COLO668 (cell line): ENCODE data around the gene THEM4.
A peak's percentile ranks its signal among the peaks of the same experiment; 100 is the strongest.
"Not testable (repeated sequence)": the region's sequence is repeated elsewhere in the genome, so short reads cannot be mapped to it uniquely, and the experiment has no call there.

Experiments
- DNase-seq: peaks from one replicate; lab custom pipeline; 2025; ENCODE audit not compliant: unreplicated experiment; lab: John Stamatoyannopoulos, UW

Gene THEM4

DNA sequence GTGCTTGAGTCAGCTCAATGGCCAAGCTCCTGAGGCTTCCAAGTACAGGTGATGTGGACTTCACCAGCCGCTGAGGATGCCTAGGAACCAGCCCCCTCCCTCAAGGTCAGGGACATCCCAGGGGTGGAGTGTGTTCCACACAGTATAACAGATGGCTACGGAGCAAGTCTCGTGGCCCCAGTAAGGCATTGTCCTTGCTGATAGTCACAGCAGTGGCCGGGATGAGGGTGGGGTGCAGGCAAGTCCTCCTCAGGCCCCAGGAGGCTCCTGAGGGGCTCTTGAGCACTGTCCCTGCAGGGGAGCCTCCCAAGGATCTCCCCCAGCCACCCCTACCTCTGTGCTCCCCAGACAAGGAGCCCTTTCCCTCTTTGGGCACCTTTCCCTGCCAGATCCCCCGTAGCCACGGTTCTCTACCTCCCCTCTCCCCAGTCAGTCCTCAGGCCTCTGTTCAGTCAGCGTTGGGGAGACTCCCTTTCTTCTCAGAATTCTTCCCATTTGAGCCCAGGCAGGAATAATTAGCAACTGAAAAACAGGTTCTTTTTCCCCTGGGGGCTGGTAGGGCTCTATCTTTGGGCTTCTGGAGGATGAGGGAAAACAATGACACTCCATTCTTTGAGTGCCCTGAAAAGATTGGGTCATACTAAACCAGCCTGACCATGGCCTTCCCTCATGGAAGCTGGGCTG, 48.7 kb downstream of the THEM4 start:
- DNase-seq, result no peak

DNA sequence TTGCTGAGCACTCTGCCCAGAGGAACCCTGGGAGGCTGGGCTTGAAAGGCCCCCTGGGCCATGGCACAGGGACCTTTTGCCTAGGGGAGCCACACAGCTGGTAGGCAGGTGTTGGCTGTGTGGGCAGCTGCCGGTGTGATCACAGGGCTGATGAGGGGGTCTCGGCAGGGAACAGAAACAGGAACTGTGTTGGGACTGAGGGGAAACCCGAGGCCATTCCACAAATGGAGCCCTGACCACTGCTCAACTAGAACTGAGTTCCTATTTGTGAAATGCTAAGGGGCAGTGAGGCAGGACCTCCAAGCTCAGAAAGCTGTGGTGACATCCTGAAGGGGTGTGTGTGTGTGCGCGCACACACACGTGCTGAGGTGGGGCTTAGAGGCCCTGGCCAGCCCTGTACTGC, 49.4 kb downstream of the THEM4 start:
- no peak for DNase-seq

DNA sequence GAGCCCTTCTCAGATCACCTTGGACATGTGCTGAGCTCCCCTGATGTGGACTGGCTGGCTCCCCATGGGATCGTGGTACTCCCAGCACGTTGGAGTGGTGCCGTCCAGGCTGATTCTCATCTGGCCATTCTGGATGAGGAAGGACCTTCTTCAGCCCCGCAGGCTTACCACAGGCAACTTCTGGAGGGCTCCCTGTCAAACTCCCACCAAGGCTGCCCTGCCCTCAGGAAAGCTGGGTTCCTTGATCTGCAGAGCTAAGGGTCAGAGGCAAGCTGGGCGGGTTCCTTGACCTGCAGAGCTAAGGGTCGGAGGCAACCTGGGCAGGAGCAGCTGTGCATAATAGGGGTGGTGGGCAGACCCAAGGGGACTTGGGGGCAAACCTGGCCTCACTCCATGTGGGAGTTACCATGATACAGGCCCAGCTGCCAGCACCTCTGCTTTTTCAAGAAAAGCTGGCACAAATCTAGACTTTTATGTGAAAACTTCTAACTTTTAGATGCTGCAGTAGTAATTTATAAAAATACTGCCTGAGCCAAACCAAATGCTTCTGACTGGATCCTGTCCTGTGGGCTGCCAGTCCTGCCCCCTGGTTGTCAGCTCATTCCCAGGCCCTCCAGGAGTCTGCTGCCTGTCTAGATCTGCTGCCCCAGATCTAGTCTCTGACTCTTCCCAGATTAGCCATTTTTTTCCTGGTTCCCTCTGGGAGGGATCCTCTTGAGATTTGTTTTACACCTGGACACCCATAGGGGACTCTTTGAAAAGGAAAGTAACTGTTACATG, 50.2 kb downstream of the THEM4 start:
- DNase-seq, result no peak

DNA sequence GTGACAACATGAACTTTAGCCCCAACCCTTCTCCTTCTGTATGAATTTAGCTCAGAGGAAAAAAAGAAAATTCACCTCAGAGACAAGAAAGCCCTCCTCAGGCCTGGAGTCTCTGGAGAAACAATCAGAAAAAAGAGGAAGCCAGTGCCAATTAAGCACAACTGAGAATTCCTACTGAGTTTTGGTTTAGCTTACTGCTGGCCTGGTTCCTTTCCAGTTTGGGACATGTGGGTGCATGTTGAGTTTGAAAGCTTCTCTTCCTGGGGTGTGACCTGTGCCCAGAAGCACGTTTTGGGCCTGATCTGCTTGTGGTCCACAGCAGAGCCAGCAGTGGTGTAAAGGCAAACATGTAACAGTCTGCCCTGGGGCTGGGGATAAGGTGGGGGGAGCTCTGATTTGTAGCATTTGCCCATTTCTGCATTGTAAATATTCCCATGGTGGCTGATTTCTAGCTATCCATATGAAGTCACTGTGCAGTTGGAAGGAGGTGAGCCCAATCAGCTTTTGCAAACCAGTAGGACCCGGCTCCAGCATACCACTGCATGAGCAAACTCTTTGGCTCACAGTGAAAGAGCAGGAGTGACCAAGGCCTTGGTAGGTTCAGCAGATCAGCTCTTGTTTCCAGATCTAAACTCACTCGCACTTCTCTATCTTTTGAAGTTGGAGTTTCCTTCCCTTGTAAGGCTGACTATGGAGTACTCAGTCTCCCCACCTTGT, 51.1 kb downstream of the THEM4 start:
- no peak for DNase-seq

DNA sequence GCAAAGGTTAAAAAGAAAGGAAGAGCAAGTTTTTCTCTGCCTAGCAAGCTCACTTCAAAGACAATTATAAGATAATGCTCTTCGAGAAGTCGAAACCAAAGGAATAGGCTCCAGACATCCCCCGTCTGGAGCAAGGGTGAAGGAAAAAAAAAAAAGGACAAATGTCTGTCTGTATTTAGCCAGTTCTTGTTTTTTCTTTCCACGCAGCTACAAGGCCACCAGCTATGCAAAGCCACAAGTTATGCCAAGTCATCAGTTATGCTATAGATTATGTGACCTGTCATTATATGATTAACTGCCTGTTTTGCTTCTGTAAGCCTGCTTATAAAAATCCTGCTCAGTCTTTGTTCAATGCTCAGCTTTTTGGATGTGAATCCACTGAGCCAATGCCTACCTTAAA, 53.4 kb downstream of the THEM4 start:
- no peak for DNase-seq

DNA sequence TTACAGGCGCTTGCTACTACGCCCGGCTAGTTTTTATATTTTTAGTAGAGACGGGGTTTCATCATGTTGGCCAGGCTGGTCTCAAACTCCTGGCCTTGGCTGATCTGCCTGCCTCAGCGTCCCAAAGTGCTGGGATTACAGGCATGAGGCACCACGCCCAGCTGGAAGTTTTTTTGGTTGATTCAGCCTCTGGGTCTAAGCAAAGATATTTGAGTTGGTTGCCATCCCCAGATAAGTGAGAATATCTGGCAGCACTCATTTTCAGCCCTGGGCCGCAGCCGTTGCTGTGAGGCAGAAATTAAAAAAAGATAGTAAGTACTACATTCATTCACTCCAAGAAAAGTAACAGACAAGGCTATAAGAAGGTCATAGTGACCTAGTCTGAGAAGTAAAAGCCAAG, 53.8 kb downstream of the THEM4 start:
- DNase-seq, result not testable (repeated sequence)

DNA sequence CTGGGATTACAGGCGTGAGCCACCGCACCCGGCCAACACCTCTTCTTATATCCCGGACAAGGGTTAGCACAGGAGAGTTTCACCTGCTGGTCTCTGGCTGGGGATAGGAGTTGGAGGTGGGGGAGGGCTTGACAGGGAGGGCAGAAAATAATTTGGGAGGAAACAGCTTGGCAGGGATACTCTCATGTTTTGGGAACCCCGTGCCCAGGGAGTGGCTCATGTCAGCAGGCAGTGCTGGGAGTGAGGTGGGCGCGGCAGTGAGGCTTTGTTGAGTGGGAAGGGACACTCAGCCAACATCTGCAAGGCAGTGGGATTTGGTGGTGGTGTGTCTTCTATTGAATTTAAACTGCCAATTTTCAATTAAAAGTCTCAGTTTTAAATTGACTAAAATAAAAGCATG, 54.7 kb downstream of the THEM4 start:
- no peak for DNase-seq

DNA sequence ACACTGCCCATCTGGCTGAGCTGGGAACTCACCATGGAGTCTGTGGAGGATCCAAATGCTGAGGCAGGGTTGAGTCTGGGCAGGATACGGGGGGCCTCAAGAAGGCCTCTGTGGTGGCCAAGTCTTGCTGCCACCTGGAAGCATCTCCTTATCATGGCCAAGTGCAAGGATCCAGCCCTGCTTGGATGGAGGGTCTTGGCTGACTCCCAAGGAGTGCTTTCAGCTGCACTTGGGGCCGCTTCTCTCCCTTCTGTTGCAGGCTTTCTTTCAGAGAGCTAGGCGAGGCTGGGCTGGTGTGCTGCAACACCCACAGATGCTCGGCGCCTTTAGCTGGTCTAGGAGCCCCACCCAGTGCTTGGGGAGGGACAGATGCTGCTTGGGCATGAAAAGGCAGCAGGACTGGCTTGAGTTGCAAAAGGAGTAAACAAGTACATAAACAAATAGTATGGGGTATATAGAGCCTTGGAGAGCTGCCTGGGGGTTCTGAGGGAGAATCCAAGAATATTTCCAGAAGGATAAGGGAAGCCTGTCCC, 55.8 kb downstream of the THEM4 start, which contains the start of gene THEM5:
Gene THEM5, minus strand, starts transcription at position 302 of the 533 bp plus-strand sequence. Its CDS starts 147 bp downstream, at position 155.
- DNase-seq, result no peak

DNA sequence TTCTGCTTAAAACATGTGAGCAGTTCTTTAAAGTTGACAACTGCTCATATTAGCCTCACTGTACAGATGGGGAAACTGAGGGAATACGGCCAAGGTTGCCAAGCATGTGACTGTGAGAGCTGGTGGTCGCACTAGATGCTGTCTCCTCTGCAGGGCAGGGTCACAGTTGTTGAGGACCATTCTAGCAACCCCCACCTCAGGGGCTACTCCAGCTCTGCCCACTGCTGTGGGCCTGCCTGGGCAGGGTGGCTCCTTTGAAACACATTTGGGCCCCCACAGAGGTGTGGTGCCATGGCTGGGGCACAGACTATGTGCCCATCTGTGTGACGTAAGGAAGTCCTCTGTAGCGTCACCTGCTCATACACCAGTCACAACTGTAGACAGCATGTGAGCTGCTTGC, 56.6 kb downstream of the THEM4 start:
- DNase-seq, result no peak

DNA sequence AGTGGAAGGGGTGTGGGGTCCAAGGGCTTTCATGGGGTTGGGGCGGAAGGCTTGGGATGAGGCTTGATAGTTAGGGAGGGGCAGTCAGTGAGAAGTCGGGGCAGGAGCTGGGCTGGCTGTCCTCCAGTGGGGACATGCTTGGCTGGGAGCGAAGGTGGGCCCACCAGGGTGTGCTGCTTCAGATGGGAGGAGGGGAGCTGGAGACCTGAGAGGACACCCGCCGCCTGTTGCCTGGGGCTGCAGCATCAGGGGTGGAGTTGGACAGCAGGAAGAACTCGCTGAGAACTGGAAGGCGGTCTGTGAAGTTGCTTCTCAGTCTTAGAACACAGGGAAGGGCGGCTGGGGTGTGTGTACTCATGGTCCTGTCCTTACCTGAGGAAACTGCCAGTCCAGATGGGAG, 57.4 kb downstream of the THEM4 start:
- no peak for DNase-seq

DNA sequence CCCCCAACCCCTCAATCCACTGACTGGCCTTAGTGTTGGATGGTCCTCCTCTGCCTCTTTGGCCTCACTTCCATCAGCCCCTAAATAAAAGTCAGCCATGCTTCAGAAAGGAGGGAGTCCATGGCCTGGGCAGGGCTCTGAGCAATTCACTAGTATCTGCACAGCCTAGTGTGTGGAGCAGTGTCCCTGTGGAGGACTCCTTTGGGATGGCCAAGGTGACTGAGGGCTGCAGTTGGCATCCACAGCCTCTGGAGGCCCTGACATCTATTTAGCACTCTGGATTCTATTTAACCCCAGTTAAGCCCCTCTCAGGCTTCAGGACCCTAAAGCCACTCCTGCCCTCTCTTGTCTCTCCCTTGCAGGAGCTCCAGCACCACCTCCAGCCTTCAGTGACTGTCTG, 59.4 kb downstream of the THEM4 start:
- no peak for DNase-seq

DNA sequence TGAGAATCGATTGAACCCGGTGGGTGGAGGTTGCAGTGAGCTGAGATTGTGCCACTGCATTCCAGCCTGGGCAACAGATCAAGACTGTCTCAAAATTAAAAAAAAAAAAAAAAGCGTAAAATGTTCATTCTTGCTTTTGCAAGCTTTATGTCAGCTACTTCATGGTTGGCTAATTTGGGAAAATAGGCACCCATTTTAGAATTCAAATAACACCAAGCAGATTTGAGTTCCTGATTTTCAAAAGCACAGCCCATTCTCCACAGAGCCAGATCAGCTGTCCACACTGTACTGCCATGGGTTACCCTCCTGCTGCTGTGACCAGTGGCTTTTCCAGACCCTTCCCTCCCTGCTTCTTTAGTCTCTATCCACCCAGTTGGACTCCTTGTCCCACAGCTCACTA, 60.2 kb downstream of the THEM4 start:
- no peak for DNase-seq

DNA sequence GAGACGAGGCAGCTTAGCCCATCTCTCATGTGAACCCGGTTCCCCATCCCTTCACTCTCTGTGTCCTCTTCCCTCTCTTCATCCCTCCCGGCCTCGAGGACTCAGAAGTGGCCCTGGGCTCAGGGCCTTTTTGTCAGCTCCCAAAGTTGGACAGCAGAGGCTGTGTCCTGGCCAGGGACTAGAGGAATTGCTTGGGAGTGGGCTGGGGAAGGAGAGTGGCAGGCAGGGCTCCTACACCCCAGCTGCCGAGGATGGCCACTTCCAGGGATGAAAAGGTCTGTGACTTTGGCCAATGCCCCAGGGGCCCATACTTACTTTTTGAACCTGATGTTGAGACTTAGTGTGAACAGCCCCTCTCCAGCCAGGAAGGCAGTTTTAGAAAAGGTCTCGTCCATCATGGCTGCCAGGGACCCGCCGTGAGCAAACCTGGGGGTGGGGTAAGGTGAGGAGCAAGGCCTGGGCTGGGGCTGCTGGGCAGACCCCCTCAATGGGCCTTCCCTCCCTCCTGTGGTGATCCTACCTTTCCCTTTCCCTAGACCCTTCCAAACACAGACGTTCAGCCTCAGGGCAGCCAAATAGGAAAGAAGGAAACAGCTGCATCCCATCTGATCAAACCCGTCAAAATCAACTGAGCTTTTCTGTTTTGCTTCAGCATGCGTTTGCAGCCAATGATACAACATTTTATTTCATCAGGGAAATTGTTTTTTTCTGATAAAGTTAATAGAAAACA, 61.3 kb downstream of the THEM4 start:
- no peak for DNase-seq

DNA sequence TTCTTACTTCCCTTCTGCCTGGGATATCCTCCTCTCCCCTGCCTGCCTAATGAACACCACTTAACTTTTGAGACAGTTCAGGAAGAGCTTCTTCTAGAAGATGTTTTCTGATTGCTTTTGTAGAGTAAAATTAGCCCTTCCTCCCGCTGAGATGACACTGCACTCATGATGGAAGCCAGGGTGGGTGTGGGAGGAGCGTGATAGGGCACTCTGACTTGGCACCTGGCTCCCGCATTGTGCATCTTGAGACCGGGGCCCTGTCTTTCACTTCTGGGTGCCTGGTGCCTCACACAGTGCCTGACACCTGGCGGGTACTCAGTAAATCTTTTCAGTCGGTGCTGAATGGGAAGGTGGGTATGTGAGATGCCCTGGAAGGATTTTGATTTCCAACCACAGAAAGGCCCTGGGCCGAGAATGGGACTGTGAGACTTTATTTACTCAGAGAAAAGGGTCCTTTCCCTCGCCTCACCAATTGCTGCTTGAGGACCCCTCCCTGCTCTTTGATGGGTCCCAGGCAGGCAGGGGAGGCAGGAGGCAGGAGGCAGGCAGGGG, 62.5 kb downstream of the THEM4 start:
- DNase-seq, result no peak

DNA sequence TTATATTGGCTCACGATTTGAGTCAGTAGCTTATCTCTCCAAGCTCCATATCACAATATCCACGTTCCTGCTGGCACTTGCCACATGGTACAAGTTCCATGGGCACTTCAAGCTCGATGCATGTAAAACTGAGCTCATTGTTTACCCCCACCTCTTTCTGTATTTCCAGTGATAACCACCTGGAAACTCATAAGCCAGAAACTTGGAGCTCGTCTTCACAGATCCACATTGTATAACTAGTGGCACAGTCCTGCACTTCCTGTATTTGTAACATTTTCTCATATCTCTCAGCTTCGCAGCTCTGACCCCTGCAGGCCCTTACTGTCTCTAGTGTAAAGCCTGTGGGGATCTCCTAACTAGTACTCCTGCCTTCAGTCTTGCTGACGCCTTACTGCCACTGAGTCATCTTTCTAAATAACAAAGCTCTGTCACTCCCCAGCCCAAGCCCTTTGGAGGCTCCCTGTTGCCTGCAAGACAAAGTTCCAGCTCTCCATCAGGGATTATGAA, 63.2 kb downstream of the THEM4 start:
- DNase-seq, result no peak

DNA sequence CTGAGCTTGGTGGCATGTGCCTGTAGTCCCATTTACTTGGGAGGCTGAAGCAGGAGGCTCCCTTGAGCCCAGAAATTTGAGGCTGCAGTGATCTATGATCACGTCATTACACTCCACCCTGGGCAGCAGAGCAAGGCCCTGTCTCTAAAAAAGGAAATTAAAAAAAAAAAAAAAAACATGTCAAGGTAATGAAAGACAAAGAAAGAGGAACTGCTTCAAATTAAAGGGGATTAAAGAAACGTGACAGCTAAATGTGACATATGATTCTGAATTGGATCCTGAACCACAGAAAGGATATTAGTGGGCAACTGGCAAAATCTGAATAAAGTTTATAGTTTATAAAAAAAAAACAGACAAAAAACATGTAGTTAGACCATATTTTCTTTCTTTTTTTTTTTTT, 65.9 kb downstream of the THEM4 start:
- no peak for DNase-seq

DNA sequence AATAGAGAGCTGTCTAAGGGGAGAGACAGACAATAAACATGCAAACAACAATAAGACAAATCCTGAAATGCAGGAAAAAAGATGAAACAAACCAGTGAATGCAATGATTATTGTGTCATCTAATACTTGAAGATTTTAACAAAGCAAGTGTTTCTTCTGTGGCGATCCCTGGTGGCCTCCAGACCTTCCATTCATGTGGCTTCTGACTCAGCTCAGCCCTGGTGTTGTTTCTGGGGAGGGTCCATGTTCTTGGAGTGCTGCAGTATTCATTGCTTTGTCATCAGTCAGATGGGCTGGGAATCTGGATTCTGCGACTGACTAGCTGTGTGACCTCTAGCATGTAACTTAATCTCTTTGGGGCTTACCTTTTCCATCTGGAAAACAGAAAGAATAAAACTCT, 68.2 kb downstream of the THEM4 start:
- DNase-seq, result no peak

DNA sequence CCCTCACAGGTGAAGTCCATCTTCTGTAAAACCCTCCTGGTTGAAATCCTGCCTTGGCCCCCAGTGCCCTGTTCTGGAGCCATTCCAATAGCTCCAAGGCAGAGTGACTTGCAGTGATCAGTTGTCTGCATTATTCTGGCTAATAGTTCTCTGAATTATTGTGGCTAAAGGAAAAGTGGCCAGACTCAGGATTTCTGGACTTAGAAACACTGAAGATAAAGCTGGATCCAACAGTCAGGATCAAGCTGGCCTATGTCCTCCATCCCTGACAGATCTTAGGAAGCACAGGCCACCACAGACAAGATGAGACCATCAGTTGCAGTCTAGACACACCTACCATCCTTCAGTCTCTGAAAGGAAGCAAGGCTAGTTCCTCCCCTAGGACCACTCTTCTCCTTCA, 68.9 kb downstream of the THEM4 start:
- no peak for DNase-seq

DNA sequence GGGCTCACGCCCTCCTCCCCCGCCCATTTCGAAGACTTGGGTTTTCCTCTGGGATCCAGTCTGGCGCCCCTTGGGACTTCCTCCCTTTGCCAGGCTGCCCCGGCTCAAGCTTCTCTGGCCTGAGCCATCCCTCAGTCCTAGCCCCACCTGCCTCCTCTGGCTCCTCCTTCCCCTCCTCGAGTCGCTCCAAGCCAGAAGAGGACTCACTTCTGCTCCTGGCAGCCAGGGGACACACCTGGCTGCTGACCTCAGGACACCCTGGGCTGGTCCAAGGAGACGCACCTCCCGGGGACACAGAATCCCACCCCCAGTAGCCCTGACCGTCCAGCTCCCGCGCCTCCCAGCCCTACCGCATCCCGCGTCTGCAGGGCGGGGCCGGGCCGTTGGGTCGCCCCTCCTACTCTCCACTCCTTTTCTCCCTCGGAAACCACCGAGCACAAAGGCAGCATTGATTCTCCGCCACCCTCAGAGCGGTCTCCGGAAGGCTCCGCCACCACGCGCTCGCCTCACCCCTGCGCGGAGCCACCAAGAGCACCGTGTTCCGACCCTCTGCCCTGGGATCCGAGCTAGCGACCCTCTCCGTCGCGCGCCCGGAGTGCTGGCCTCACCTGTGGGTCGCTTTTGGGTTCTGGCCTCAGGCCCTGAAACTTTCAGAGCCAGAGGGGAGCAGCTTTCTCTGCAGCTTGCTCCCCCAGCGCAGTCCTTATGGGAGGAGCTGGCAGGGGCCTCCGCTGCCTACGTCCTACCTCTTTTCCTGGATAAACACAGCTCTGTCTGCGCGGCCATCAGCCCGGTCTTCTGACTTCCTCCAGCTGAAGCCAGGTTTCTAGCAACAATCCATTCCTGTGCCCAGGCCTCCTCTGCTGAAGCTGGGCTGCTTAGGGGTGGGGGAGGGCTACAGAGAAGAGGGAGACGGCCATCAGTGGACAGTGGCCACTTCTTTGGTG, 69.6 kb downstream of the THEM4 start, which contains the start of gene C2CD4D:
Gene C2CD4D, minus strand, starts transcription at position 364 of the 947 bp plus-strand sequence. CDS start 831 bp downstream, outside the sequence.
- peak; percentile 90 for DNase-seq
